GM19463 (cell line): ENCODE data around the gene ETV3L.
"Not testable (repeated sequence)": the region's sequence is repeated elsewhere in the genome, so short reads cannot be mapped to it uniquely, and the experiment has no call there.

Source experiments
- ATAC-seq: cut with Tn5 transposase; IDR thresholded peaks from one replicate; pipeline ENCODE4 v1.9.1; 2021; ENCODE audit warnings: mild to moderate bottlenecking, moderate library complexity; ENCODE audit not compliant: unreplicated experiment

The ETV3L gene

DNA sequence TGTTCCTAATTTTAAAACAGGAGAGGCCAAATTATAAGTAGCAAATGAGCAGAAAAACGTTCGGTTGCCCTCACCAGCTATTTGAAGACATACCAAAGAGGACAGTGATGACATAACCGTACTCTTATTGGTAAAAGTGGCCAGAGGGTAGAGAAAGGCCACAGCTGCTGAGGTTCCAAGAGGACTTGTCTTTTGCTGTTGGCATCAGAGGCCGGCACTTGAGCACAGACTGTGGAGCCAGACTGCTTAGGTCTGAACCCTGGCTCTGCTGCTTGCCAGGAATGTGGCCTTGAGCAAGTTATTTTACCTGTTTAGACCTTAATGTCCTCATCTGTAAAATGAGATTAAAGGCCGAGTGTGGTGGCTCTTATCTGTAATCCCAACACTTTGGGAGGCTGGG is 14.9 kb downstream of the ETV3L start:
- ATAC-seq: no peak

DNA sequence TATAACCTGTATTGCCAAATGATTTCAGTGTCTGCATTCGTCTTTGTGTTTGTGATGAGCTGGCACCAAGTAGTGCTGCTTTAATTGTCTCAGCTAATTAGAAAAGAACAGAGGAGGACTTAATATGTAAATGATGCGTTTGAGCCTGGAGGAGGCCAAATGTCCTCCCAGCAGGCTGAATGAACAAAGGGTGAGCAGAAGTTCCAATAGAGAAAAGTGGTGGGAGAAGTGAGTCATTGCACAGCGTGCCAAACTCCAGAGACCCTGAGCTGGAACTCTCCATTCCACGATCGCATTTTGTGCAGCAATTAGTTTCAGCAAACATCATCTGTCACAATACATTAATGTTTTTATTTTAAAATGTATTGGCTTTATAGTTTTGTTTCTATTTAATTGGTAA is 17.9 kb downstream of the ETV3L start:
- ATAC-seq: no peak

DNA sequence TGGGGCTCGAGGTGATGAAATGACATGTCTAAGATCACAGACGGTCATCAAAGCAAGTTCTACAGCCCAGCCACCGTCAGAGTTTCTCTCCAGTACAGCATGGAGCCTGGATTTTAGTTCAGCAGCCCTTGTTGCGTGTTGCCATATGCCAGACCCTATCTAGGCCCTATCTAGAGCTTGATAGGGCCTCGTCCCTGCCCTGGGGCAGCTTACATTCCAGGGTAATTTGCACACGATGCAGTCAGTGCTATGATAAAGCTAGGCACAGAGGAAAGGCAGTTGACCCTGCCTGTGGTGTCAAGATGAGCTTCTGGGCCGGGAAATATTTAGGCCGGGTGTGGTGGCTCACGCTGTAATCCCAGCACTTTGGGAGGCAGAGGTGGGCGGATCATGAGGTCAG is 18.9 kb downstream of the ETV3L start:
- ATAC-seq: no peak

DNA sequence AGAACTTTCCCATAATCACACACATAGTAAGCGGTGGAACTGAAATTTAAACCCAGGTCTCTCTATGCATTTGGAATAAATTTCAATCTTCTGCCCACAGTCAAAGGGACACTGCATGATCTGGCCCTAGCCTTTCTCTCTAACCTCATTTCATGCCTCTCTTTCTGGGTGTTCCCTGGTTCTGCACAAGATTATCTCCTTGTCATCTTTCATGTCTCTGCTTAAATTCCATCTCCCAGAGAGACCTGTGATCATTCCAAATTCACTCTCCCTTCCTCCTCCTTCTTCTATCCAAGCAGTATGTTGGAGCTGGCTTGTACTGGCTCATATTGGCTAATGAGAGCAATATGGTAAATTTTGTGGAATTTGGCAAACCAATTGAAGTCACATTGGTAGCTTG is 22.2 kb downstream of the ETV3L start:
- ATAC-seq: no peak

DNA sequence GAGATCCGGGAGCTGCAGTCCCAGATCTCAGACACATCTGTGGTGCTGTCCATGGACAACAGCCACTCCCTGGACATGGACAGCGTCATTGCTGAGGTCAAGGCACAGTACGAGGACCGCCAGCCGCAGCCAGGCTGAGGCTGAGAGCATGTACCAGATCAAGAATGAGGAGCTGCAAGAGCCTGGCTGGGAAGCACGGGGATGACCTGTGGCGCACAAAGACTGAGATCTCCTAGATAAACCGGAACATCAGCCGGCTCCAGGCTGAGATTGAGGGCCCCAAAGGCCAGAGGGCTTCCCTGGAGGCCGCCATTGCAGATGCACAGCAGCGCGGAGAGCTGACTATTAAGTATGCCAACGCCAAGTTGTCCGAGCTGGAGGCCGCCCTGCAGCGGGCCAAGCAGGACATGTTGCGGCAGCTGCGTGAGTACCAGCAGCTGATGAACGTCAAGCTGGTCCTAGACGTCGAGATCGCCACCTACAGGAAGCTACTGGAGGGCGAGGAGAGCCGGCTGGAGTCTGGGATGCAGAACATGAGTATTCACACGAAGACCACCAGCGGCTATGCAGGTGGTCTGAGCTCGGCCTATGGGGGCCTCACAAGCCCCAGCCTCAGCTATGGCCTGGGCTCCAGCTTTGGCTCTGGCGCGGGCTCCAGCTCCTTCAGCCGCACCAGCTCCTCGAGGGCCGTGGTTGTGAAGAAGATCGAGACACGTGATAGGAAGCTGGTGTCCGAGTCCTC is 25.5 kb downstream of the ETV3L start:
- ATAC-seq: no peak

DNA sequence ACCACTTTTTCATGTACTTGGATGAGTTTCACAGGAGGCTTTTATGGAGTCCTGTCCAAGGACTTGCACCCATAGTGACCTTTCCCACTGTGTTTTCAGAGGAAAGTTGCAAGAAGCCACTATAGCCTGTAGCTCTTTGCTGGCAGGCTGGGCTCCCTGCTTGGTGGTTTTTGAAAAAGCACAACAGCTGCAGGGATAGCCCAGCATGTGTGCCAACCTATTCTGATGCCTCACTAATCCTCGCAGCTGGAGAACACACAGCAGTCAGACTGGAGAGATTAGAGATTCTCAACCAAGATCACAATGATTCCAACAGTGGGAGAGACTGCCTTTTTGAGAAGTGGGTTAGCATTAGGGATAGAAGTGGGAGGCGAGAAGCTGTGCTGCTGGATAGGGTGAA is 30.0 kb downstream of the ETV3L start:
- ATAC-seq: no peak

DNA sequence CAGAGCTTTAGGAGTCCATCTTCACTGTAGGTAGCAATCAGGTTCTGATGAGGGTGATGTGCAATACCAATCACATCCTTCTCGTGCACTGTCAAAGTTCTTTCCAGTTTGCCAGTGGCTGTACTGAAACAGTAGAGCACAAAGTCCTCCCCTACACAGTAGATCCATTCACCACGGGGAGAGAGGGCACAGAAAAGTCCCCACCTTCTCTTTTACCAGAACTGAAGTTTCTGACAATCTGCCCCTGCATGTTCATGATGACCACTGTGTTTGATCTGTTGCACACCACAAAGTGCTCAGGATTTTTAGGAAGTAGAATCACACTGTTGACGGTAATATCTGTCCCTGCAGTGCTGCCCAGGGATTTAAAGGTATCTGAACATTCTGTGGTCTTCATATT is 40.4 kb downstream of the ETV3L start:
- not testable (repeated sequence) for ATAC-seq

DNA sequence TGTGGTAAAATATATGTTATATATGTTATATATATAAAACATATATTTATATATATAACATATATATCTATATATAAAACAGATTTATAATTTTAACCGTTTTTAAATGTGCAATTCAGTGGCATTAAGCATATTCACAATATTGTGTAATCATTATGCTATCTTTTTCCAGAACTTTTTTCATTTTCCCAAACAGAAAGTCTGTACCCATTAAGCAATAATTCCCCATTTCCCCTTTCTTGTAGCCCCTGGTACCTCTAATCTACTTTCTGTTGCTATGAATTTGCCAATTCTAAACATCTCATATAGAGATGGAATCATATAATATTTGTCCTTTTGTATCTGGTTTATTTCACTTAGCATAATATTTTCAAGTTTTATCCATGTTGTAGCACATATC is 43.3 kb downstream of the ETV3L start:
- no peak for ATAC-seq

DNA sequence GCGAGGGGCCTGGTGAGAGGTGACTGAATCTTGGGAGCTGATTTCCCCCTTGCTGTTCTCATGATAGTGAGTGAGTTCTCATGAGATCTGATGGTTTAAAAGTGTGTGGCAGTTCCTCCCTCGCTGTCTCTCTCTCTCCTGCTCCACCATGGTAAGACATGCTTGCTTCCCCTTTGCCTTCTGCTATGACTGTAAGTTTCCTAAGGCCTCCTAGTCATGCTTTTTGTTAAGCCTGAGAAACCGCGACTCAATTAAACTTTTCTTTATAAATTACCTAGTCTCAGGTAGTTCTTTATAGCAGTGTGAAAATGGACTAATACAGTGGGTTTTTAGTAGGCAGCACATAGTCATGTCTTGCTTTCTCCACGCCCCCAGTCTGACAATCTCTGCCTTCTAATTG is 43.9 kb downstream of the ETV3L start:
- ATAC-seq: not testable (repeated sequence)

DNA sequence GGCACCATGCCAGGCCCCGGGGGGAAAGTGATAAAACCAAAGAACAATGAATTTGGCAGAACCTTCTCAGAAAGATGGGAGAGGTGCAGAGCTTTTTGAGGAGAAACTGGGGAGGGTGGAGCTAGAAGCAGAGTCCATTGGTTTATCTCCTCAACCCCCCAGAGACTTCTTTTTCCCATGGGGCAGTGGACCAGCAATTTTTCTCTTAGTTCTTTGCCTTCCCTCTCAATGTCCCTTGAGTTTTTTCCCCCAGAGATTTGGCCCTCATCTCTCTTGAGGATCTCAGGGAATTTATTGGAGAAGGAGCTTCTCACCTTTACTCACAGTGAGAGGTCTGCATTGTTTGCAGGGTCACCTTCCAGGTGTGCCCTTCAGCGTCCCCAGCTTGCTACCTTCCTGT is 48.8 kb downstream of the ETV3L start:
- no peak for ATAC-seq

DNA sequence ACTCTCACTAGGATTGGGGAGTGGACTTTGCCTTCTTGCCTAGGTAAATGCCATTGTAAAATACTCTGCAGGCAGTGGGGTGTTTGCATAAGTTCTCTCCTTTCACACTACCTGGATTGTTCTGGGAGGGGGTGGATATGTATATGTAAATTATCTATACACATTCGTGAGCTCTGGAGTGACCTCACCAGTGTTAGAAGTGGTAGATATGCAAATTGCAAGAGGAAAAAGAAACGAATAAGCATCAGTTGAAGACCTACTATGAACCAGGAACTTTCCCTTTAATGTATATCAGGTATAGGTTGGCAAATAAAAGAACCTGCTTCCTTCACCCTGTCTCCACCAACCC is 52.6 kb downstream of the ETV3L start:
- no peak for ATAC-seq

DNA sequence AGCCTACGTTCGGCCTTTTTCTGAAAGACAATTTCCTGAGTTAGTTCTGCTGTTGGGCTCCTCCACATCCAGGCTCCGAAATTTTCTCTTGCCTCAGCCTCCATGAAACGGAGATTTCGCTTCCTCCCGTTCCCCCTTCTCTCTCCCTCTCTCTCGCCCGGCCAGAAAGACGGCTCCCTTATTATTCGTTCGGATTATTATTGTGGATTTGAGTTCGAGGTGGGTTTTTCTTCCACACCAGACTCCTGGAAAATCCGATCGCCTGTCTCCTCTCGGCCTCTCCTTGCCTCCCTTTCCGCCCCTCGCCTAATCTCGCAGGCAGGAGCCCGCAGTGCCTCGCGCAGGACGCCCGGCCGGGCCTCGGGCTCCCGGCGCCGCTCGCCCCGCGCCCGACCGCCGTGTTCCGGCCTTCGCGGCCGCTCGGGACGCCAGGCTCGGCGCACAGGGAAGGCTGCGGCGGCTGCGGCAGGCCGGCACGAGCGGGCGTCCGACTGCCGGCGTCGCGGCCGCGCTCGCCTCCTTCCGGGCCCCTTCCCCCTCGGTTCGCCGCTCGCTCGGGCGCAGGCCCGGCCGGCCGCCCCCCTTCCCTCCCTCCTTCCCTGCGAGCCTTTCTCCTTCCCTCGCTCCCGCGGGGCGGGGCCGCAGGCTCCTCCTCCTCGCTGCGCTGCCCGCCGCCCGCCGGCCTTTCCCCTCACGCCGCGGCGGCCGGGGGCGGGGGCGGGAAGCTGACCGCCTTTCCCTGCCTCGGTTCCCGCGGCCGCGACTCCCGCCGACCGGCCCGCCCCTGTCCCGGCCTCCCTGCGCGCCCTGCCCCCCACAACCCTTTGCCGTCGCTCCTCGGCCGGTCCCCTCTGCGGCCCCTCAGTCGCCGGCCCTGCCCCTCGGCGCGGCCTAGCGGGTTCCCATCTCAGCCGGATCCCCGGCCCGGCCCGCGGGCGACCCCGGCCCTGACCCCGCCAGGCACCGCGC is 54.1 kb downstream of the ETV3L start, which contains the start of gene ARHGEF11:
TSS of gene ARHGEF11 (minus strand) at position 493 of the 969 bp plus-strand sequence. CDS start 1,412 bp downstream, outside the sequence.
- peak; percentile 88 for ATAC-seq

DNA sequence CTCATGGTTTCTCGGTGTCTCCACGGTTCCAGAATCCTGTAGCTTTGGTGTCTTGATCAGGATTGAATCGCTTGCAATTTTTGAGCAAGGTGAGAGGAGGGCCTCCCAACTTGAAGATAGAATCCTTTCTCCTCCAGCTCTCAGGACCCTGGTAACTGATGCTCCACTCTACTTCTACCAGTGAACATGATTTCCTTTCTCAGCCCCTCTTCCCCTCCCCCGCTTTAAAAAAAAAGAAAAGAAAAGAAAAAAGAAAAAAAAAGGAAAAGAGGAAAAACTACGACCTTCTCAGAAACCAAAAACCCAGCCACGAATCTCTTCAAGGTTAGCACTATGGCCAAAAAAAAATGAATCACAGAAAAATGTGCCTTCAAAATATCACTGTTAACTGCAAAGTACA is 55.3 kb downstream of the ETV3L start:
- ATAC-seq: no peak

DNA sequence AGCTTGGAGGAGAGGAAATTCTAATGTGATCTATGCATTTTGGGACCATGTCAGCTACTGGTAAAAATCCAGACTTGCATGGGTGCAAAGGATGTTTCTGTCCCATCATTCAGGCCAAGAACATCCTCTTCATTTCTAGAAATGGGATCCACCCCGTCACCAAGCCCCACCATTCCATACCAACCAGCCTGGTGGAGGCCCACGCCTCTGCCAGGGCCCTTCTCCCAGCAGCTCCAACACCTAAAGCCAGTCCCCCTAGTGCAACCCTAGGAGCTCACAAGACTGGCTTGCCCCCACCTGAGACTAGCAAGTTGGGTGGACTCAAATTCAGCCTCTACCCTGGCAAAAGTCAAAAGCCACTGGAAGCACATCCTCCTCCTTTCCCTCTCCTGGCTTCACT is 55.9 kb downstream of the ETV3L start:
- no peak for ATAC-seq

DNA sequence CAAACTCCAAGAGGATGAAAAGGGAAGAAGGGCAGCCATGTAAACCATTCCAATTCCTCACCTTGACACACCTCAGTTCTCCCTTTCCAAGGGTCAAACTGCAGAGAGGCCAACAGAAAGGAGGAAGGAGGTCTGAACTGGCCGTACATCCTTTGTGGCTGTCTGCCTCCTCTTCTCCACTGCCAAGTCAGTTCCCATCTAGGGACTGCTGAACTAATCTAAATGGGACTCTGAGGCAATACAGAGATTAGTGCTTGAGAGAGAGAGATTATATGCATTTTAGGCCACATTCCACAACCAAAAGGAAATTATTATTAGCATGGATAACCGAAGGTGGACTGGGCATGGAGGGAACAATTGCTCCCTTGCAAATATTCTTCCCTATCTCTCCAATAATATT is 56.8 kb downstream of the ETV3L start:
- ATAC-seq: no peak
